ENCODE results near the gene BORCS8.

The BORCS8 gene

GRCh38 chr19:19236173-19236572 is 44.2 kb upstream of the BORCS8 start:
- Histone ChIP-seq H3K36me3 (ENCODE audit: low read depth) (no peaks in the 10 kb centered on the region), H3K9me3 (ENCODE audit: severe bottlenecking) (peaks cover 11% of the 10 kb centered on the region), H3K27ac (ENCODE audit: poor library complexity, severe bottlenecking) (no peak overlapping the region), H3K4me3 (ENCODE audit: severe bottlenecking) (no peak overlapping the region), H3K4me1 (ENCODE audit: insufficient read depth, poor library complexity, severe bottlenecking) (no peaks in the 10 kb centered on the region), H3K27me3 (ENCODE audit: insufficient read depth, poor library complexity, severe bottlenecking) (no peaks in the 10 kb centered on the region)
- ATAC-seq (ENCODE audit: low read depth) (no peak), DNase-seq (ENCODE audit: low spot score) (no peak)
- no peak for TF ChIP-seq CTCF (IDR thresholded peaks at IDR 0.05; ENCODE audit: poor library complexity, severe bottlenecking)

- ATAC-seq (ENCODE audit: low read depth) (no peak), DNase-seq (ENCODE audit: low spot score) (no peak)
- Histone ChIP-seq H3K27me3 (ENCODE audit: insufficient read depth, poor library complexity, severe bottlenecking) (no peaks in the 10 kb centered on the region), H3K4me3 (ENCODE audit: severe bottlenecking) (no peak overlapping the region), H3K9me3 (ENCODE audit: severe bottlenecking) (peaks cover 11% of the 10 kb centered on the region), H3K27ac (ENCODE audit: poor library complexity, severe bottlenecking) (no peak overlapping the region), H3K36me3 (ENCODE audit: low read depth) (no peaks in the 10 kb centered on the region), H3K4me1 (ENCODE audit: insufficient read depth, poor library complexity, severe bottlenecking) (no peaks in the 10 kb centered on the region)
- TF ChIP-seq CTCF (IDR thresholded peaks at IDR 0.05; ENCODE audit: poor library complexity, severe bottlenecking), result no peak
Measured at GRCh38 chr19:19234220-19234816, 42.4 kb upstream of the BORCS8 start.

GRCh38 chr19:19232261-19232721 is 40.3 kb upstream of the BORCS8 start:
- no peak for DNase-seq (ENCODE audit: low spot score)
- H3K36me3 ChIP-seq (ENCODE audit: low read depth), result no peaks in the 10 kb centered on the region
- no peak for TF ChIP-seq CTCF (IDR thresholded peaks at IDR 0.05; ENCODE audit: poor library complexity, severe bottlenecking)
- no peak for ATAC-seq (ENCODE audit: low read depth)
- no peak overlapping the region for H3K27ac ChIP-seq (ENCODE audit: poor library complexity, severe bottlenecking)
- H3K4me1 ChIP-seq (ENCODE audit: insufficient read depth, poor library complexity, severe bottlenecking), result no peaks in the 10 kb centered on the region
- no peaks in the 10 kb centered on the region for H3K27me3 ChIP-seq (ENCODE audit: insufficient read depth, poor library complexity, severe bottlenecking)
- H3K9me3 ChIP-seq (ENCODE audit: severe bottlenecking), result peaks cover 11% of the 10 kb centered on the region
- H3K4me3 ChIP-seq (ENCODE audit: severe bottlenecking), result no peak overlapping the region

GRCh38 chr19:19230999-19231398 is 39.0 kb upstream of the BORCS8 start:
- Histone ChIP-seq H3K27me3 (ENCODE audit: insufficient read depth, poor library complexity, severe bottlenecking) (no peaks in the 10 kb centered on the region), H3K27ac (ENCODE audit: poor library complexity, severe bottlenecking) (no peak overlapping the region), H3K36me3 (ENCODE audit: low read depth) (no peaks in the 10 kb centered on the region), H3K4me1 (ENCODE audit: insufficient read depth, poor library complexity, severe bottlenecking) (no peaks in the 10 kb centered on the region), H3K4me3 (ENCODE audit: severe bottlenecking) (no peak overlapping the region), H3K9me3 (ENCODE audit: severe bottlenecking) (peaks cover 11% of the 10 kb centered on the region)
- TF ChIP-seq CTCF (IDR thresholded peaks at IDR 0.05; ENCODE audit: poor library complexity, severe bottlenecking), result no peak
- DNase-seq (ENCODE audit: low spot score) (no peak), ATAC-seq (ENCODE audit: low read depth) (no peak)

- Histone ChIP-seq H3K27me3 (ENCODE audit: insufficient read depth, poor library complexity, severe bottlenecking) (no peaks in the 10 kb centered on the region), H3K9me3 (ENCODE audit: severe bottlenecking) (peaks cover 7% of the 10 kb centered on the region), H3K36me3 (ENCODE audit: low read depth) (no peaks in the 10 kb centered on the region), H3K27ac (ENCODE audit: poor library complexity, severe bottlenecking) (no peak overlapping the region), H3K4me3 (ENCODE audit: severe bottlenecking) (no peak overlapping the region), H3K4me1 (ENCODE audit: insufficient read depth, poor library complexity, severe bottlenecking) (no peaks in the 10 kb centered on the region)
- ATAC-seq (ENCODE audit: low read depth) (no peak), DNase-seq (ENCODE audit: low spot score) (no peak)
- no peak for TF ChIP-seq CTCF (IDR thresholded peaks at IDR 0.05; ENCODE audit: poor library complexity, severe bottlenecking)
Measured at GRCh38 chr19:19229701-19230100, 37.7 kb upstream of the BORCS8 start.

Data from RWPE2 (cell line).